Measurements from ENCODE around the gene CYB5A. TPM values are rescaled to one million over a fixed set of nuclear protein-coding genes. Genes with fewer than 3 reads are reported as not detected.
"Not testable (repeated sequence)": the region's sequence is repeated elsewhere in the genome, so short reads cannot be mapped to it uniquely, and the experiment has no call there.

Gene CYB5A, protein sequence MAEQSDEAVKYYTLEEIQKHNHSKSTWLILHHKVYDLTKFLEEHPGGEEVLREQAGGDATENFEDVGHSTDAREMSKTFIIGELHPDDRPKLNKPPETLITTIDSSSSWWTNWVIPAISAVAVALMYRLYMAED
- 101 TPM for total RNA-seq
- long read RNA-seq, transcript CYB5A-202 (5 exons, 3,283 nt), result major isoform, 61 of 63 reads
- long read RNA-seq, partial matches to known transcripts, result 0 of 63 reads
- long read RNA-seq, other reads (novel, unspliced or antisense), result 0 of 63 reads

DNA sequence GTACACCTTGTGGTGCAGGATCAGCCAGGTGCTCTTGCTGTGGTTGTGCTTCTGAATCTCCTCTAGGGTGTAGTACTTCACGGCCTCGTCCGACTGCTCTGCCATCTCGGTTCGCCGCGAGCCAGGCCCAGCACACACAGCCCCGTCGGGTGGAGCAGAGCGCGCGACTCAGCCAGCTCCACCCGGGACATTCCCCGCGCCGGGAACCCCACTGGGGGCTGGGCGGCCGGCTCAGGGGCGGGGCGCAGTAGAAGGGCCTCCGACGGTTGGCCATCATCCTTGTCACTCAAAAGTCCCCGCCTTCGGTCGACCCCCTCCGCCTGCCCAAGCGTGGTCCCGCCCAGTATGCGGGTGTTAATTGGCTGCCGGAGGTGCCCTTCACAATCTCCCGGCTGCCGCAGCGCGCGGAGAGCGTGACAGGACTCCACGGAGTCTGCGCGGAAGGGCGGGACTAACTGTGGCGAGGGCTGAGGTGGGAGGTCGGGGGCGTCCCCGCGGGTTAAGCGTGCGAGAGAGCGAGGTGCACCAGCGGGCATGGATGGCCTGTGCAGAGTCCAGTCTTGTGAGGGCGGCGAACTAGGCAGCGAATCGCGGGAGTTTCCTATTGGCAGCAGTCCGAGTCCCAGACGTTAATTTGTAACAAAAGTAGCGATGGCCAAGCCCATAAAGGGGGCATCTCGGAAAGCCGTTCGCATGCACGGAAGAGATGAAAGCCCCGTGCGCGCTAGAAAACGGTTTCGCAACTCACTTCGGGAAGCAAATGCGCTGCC, at the start of gene CYB5A:
Gene CYB5A, minus strand, starts transcription at position 193 of the 770 bp plus-strand sequence. Its CDS starts 88 bp downstream, at position 105.
- ATAC-seq (peak; percentile 99), DNase-seq (ENCODE audit: missing footprints) (peak; percentile 98)
- intact Hi-C loops (cut with DNase I), result loop anchor here (2.0 kb wide), 1 partner anchor 35 kb away; no protein-coding TSS in a partner anchor

DNA sequence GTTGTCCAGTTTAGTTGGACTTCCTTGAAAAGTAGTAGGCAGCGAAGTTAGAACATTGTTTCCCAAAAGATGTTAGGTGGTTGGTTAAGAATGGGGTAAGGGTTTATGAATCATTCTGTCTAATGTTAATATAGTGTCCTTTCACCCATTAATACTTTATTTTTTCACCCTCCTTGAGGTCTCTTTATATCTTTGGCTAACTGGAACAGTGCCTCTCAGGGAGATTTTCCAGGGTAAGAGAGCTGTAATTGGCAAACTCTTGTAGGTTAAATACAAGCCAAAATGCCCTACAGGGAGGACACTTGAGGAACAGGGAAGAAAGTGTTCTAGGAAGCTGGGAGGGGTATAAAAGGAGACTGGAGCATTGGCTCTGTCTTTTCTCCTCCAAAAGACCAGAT, 46.1 kb upstream of the CYB5A start:
- no peak for ATAC-seq
- DNase-seq (ENCODE audit: missing footprints), result no peak
- intact Hi-C loops (cut with DNase I), result no loop called here

DNA sequence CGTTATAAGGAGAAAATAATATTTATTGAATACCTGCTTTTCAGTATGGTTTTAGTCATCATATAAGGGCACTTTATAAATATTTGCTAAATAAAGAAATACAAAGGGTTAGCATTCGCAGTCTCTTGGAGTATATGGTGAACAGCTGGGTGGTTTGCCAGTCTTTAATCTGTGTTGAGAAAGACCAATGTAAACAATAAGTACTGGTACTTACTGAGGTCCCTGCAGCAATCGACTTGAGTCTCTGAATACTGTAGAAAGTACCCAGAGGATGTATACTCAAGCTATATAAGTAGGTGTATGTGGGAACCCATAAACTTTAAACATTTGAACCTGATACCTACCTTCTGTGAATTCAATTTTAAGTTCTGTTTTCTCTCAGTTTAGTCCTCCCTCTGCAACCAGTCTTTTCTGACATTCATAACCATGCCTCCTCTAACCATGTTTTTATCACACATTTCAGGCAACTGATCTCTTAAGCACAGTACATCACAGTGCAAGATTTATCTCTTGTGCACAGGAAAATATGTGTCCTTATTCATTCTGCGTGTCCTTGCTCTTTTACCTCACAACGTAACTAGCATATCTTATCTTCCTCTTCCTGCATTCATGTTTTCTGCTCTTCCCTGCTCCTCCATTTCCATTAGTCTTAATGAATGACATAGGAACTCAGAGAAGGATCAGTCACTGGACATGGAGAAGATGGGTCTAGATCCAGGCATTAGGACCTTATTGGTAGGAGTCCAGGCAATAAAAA, 45.6 kb upstream of the CYB5A start:
- intact Hi-C loops (cut with DNase I), result no loop called here
- no peak for DNase-seq (ENCODE audit: missing footprints)
- ATAC-seq, result no peak

DNA sequence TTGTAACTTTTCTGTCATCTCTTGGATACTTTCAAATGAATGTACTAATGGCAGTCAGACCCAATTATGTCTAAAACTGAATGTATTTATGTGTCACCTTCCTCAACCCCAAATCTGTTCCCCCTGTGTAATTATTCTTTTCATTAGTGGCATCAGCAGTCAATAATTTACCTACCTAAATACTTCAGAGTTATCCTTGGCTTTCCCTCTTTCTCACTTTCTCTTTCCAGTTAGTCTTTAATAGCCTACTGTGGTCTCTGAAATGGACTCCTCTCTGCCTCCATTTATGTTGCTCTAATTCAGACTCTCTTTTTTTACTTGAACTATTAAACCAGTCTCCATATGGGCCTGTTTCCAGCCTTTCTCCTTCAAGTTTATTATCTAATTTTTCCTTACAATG, 44.9 kb upstream of the CYB5A start:
- no peak for DNase-seq (ENCODE audit: missing footprints)
- intact Hi-C loops (cut with DNase I), result no loop called here
- ATAC-seq, result no peak

DNA sequence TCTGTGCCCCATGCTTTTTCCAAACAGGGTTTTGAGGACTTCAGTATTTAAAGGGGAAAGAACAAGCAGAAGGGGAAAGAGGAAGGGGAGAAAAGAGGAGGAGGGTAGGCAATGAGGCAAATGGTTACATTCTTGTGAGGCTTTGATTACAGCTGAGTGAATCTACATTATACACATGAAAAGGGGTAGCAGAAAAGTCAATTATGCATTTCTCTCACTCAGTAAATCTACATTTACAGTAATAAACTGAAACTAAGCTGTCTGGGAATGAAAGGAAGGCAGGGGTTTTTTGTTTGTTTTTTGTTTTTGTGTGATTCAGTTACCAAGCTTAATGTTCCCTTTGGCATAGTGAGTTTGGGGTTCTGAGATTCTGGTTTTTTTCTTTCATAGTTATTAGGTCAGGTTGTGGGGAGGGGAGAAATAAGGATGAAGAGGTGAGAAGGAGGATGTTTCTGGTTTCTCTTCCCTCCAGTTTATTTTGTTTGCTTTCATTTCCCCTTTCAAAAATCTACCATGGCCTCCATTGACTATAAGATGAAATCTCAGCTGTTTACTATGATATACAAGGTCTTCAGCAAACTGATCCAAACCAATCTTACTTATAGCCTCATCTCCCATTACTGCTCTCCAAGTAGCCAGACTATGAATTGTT, 42.6 kb upstream of the CYB5A start:
- DNase-seq (ENCODE audit: missing footprints) (no peak), ATAC-seq (no peak)
- intact Hi-C loops (cut with DNase I), result no loop called here

DNA sequence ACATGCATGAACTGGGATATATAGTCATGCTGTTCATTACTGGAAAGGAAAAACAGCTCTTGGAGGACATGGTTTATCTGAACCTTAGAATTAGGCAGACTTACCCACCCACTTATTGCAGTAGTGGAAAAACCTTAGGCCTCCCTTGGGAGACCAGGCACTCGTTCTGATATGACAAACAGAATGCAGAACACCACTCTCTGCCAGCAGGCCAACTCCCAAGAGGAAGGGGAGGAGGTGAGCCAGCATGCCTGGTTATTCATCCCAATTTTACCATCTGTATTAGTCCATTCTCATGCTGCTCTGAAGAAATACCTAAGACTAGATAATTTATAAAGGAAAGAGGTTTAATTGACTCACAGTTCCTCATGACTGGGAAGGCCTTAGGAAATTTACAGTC, 41.3 kb upstream of the CYB5A start:
- DNase-seq (ENCODE audit: missing footprints), result no peak
- intact Hi-C loops (cut with DNase I), result no loop called here
- no peak for ATAC-seq

DNA sequence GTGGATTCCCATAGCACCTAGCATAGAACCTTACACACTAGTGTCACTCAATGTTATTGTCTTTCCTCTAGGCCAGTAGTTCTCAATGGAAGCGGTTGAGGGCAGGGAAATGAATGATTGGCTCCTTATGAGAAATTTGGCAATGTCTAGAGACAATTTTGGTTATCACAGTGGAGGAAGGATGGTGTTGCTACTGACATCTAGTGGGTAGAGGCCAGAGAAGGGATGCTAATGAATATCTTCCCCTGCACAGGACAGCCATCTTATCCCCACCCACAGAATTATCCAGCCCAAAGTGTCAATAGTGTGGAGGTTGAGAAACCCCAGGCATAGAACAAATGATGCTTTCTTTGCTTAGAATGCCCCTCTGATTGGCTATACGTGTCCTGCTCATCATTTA, 39.6 kb upstream of the CYB5A start:
- intact Hi-C loops (cut with DNase I), result no loop called here
- ATAC-seq (peak; percentile 56), DNase-seq (ENCODE audit: missing footprints) (no peak)

DNA sequence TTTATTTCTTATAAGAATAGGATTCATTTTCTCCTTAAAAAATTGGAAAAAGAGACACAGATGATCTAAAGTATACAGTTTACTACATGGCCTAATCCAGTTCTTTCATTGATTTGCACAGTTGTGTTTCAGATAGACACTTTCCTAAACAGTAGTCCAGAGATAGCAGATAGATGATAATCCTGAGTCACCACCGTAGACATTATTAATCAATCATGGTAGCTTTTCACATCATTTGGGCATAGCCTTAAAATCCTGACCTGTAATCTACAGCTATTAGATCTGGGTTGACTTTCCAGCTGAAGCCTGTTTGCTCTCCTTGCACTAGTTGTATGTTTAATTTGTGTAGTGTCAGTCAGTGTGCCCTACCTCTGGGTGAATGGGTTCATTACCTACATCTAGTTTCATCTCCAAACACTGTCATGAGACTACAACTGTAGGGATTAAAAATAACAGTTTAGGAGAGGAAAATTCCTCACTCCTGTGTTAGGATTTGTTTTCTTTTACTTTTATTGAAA, 38.0 kb upstream of the CYB5A start:
- intact Hi-C loops (cut with DNase I), result no loop called here
- DNase-seq (ENCODE audit: missing footprints) (no peak), ATAC-seq (no peak)

DNA sequence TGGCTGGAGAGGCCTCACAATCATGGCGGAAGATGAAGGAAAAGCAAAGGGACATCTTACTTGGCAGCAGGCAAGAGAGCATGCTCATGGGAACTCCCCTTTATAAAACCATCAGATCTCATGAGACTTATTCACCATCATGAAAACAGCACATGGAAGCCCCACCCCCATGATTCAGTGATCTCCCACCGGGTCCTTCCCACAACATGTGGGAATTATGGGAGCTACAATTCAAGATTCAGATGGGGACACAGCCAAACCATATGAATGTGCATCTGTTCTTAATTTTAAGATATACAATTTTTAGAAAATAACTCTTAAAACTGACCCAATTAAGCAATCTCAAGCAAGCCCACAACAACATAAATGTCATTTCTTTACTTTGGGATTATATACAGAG, 36.4 kb upstream of the CYB5A start:
- intact Hi-C loops (cut with DNase I), result no loop called here
- no peak for ATAC-seq
- DNase-seq (ENCODE audit: missing footprints), result no peak

DNA sequence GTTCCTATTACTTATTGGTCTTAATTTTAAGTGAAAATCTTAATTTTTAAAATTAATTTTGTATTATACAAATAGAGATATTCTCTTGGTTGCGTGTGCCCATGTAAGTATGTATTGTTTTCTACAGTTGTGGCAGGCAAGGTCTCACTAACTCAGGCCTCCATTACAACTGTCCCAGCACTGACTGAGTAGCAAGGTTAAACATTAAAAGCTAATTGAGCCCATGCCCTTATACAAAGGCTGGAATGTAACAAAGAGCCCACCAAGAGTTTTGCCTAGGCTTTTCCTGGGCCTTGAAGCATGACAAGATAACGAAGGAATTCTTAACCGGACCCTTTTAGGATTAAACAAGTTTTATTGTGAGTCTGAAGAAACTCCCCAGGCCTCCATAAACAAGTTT, 35.0 kb upstream of the CYB5A start:
- intact Hi-C loops (cut with DNase I); DNase-seq (ENCODE audit: missing footprints); ATAC-seq: not testable (repeated sequence)

DNA sequence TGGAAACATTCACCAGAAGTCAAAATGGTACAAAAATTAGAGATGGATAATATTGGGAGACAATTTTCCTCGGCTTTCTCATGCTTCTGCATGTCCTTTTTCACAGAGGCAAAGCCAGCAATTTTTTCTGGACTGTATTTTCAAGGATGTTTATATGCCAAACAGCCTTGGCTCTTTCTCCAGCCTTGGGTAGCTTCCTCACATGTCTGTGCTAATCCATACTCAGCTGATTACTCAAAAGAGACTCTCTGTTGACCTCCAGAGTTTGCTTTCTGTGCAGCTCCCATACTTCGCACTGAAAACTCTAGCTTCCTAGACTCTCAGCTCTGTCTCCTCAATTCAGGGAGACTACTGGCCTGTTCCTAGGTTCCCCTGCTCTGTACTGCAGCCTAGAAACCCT, 34.5 kb upstream of the CYB5A start:
- intact Hi-C loops (cut with DNase I), result no loop called here
- no peak for DNase-seq (ENCODE audit: missing footprints)
- no peak for ATAC-seq

DNA sequence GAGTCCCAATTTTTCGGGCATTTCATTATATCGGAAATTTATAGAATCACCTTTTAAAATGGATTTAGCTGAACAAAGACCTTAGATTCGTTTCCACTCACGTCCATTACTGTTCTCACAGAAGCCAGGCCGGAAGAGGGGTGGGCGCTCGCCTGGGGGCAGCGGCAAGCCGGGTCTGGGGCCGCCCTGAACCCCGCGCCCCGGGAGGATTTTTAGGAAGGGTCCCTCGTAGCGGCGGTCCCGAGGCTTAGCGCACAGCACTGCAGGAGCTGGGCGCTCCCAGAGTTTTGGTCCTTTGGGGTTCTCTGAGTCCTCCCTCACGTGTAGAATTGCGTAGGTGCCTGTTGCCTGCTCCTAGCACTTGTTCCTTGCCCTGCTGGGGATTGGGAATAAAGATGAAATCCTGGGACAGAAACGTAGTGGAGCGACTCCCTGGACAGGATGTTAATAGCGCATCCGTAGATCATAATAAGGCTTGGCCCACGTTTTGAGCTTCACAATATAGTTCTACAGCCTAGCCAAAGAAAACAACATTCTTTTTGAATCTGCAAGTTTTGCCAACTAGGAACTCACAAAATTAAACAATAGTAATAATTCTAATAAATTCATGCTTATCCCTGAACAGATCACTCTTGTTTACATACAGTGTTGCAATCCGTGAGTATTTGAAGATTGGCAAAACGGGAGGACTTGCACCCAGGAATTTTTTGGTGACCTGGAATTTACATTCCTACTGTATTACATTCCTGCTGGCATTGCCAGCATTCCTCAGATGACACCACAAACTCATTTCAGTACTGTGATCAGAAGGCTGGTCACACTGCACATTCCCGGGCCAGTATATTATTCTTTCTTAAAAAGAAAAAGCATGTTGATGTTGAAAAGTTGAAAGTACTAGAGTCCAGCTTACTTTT, 24.8 kb upstream of the CYB5A start:
- no peak for DNase-seq (ENCODE audit: missing footprints)
- no peak for ATAC-seq
- intact Hi-C loops (cut with DNase I), result no loop called here

DNA sequence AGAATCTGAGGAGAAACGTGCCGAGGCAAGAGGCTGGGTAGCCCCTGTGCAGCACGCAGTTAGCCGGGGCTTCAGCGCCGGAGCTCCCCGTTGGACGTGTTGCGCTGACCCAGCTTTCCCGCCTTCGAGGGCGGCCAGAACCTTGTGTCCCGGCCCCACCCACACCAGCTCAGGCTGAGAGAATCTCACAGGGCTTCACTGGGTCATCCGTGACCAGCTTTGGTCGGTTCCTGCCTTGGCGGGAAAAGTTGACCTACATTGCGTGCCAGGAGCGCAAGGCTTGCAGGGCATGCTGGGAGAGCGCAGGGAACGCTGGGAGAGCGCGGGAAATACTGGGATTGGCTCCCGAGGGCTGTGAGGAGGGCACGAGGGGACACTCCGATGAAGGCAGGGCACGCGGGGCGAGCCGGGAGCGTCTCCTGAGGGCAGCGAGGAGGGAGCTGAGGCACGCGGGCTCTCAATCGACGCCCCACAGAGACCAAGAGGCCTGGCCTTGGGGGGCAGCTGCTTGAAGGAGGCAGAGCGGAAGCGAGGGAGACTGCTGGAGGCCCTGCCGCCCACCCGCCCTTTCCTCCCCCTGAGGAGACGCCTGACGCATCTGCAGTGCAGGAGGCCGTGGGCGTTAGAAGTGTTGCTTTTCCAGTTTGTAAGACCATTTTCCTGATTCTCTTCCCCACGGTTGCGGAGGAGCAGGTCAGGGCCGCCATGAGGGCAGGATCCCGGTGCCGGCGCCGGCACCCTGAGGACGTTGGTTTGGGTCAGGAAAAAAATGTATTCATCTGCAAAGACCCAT, 23.9 kb upstream of the CYB5A start, which contains the start of gene C18orf63:
Gene C18orf63, plus strand, starts transcription at position 376 of the 793 bp plus-strand sequence. CDS start 2,027 bp downstream, outside the sequence.
- ATAC-seq (no peak), DNase-seq (ENCODE audit: missing footprints) (no peak)
- intact Hi-C loops (cut with DNase I), result no loop called here

DNA sequence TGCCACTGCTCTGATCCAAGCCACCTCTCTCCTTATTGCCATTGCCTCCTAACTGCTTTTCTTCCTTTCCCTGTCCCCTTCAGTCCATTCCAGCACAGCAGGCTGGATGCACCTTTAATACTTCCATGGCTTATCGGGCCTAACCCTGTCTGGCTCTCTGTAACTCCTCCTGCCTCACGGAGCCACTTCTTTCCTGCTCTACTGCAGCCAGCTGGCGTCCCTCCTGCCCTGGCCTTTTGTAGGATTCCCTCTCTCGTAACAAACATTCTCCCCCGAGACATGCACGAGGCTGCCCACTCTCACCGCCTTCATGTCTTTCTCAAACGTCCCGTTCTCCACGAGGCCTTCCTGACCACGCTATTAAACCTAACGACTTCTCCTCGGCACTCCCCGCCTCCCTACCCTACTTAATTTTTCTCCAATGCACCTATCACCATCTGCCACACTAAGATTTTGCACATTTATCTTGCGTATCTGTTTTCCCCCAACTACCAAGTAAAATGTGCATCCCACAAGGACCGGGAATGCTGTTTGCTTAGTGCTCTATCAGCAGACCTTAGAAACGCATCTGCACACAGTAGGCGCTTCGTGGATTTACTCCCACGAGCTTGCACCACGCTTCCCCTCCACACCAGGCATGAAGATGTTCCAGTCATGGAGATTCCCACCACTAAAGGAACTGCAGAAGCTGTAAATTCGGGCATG, 23.1 kb upstream of the CYB5A start:
- peak; percentile 71 for ATAC-seq
- DNase-seq (ENCODE audit: missing footprints), result no peak
- intact Hi-C loops (cut with DNase I), result no loop called here

DNA sequence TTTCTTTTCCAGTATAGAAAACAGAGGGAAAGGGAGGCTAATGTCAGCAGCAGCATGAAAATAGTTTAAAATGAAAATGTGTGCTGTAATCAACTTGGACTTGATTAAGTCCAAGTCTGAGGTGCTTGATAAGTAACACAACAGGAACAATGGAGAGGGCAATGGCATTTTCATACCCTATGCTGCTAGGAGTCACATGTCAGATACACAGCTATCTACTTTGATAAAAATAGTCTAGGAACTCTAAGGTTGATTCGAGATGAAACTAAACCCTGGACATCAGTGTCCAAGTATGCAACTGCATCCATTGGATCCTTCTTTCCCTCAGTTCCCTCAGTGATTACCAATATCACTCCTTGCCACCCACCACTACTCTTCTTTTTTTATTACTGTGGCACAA, 19.2 kb upstream of the CYB5A start:
- peak; percentile 41 for ATAC-seq
- intact Hi-C loops (cut with DNase I), result no loop called here

DNA sequence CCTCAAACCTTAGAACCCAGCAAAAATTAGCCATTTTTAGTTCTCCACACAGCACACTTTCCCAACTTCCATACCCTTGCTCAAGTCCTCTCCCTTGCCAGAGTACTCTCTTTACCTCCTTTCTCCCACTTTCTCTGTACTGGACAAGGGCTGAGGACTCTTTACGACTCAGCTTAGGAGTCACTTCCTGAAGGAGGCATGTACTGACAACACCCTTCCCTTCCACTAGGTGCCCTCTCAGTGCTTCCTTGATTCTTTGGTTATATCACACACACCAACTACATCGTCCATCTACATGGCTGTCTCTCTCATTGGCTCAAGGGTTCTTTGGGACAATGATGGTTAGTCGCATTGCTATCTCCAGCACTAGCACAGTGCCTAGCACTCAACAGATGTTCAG, 18.6 kb upstream of the CYB5A start:
- intact Hi-C loops (cut with DNase I), result no loop called here

More for the DNA sequence above, 19.2 kb upstream of the CYB5A start:
- DNase-seq (ENCODE audit: missing footprints), result no peak

DNA sequence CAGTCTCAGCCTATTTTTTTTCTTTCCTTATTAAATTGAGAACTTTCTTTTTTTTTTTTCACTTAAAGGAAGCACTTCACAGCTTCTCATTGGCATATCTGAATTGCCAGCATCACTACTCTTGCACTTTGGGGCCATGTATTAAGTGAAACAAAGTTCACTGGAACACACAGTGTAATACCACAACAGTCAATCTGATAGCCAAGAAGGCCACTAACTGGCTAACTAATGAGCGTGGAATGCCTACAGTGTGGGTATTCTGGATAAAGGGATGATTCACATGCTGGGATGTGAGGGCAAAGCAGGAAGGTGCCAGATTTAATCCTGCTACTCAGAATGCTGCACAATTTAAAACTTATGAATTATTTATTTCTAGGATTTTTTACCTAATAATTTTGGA, 12.2 kb upstream of the CYB5A start:
- ATAC-seq (no peak), DNase-seq (ENCODE audit: missing footprints) (no peak)
- intact Hi-C loops (cut with DNase I), result no loop called here

More for the DNA sequence above, 18.6 kb upstream of the CYB5A start:
- ATAC-seq (peak; percentile 42), DNase-seq (ENCODE audit: missing footprints) (no peak)

Data from Right ventricle myocardium inferior (tissue), 1 donor.